Astrocyte (in vitro differentiated cells and primary cell): ENCODE results near the gene OVCH2. TPM values are rescaled to one million over a fixed set of nuclear protein-coding genes. Genes with fewer than 3 reads are reported as not detected.

Experiments used
- DNase-seq: peaks from one replicate; pipeline ENCODE4 v3.0.0-alpha.2; 2010; ENCODE audit warnings: low read depth
- FAIRE-seq: peaks from 2 replicates; lab custom pipeline; 2011; peaks lifted over from hg19 to GRCh38; lab: Jason Lieb, UNC
- H2AFZ ChIP-seq: 2 replicates; pipeline ENCODE4 v1.6.0; 2012; ENCODE audit warnings: low read depth, low read length, inconsistent platforms
- H3K27ac ChIP-seq: 2 replicates; pipeline ENCODE4 v1.5.1; 2011; ENCODE audit warnings: low read depth, low read length, inconsistent platforms
- H3K27me3 ChIP-seq: 2 replicates; pipeline ENCODE4 v1.6.0; 2011; ENCODE audit warnings: low read length, inconsistent platforms; ENCODE audit not compliant: insufficient read depth
- H3K36me3 ChIP-seq: 2 replicates; pipeline ENCODE4 v1.5.1; 2011; ENCODE audit warnings: low read length, inconsistent platforms; ENCODE audit not compliant: insufficient read depth
- H3K4me1 ChIP-seq: 2 replicates; pipeline ENCODE4 v1.5.1; 2011; ENCODE audit warnings: low read length, inconsistent platforms; ENCODE audit not compliant: insufficient read depth
- H3K4me2 ChIP-seq: 2 replicates; pipeline ENCODE4 v1.6.0; 2012; ENCODE audit warnings: low read length, inconsistent platforms
- H3K4me3 ChIP-seq: 2 replicates; pipeline ENCODE4 v1.5.1; 2011; ENCODE audit warnings: low read depth, mild to moderate bottlenecking, low read length, inconsistent platforms; ENCODE audit not compliant: insufficient read depth
- H3K79me2 ChIP-seq: 2 replicates; pipeline ENCODE4 v1.6.0; 2012; ENCODE audit warnings: mild to moderate bottlenecking, low read length, inconsistent platforms; ENCODE audit not compliant: insufficient read depth
- H3K9ac ChIP-seq: 2 replicates; pipeline ENCODE4 v1.6.0; 2012; ENCODE audit warnings: mild to moderate bottlenecking, low read length, inconsistent platforms
- H3K9me3 ChIP-seq: 2 replicates; pipeline ENCODE4 v1.5.1; 2012; ENCODE audit warnings: low read depth, mild to moderate bottlenecking, low read length, inconsistent platforms; ENCODE audit not compliant: insufficient read depth
- H4K20me1 ChIP-seq: 2 replicates; pipeline ENCODE4 v1.6.0; 2012; ENCODE audit warnings: low read length, inconsistent platforms; ENCODE audit not compliant: insufficient read depth
- H3K27ac Mint-ChIP-seq: one replicate; pipeline ENCODE4 v1.8.0; 2021; ENCODE audit warnings: mild to moderate bottlenecking, mixed read lengths; ENCODE audit not compliant: unreplicated experiment
- H3K27me3 Mint-ChIP-seq: one replicate; pipeline ENCODE4 v1.8.0; 2021; ENCODE audit warnings: low read depth, mixed read lengths; ENCODE audit not compliant: unreplicated experiment
- H3K36me3 Mint-ChIP-seq: one replicate; pipeline ENCODE4 v1.8.0; 2021; ENCODE audit warnings: low read depth, mixed read lengths; ENCODE audit not compliant: unreplicated experiment
- H3K4me1 Mint-ChIP-seq: one replicate; pipeline ENCODE4 v1.8.0; 2021; ENCODE audit warnings: low read depth, mixed read lengths; ENCODE audit not compliant: unreplicated experiment
- H3K4me3 Mint-ChIP-seq: one replicate; pipeline ENCODE4 v1.8.0; 2021; ENCODE audit warnings: mild to moderate bottlenecking, moderate library complexity, mixed read lengths; ENCODE audit not compliant: unreplicated experiment
- H3K9me3 Mint-ChIP-seq: one replicate; pipeline ENCODE4 v1.8.0; 2021; ENCODE audit warnings: mild to moderate bottlenecking, mixed read lengths; ENCODE audit not compliant: unreplicated experiment
- EZH2 ChIP-seq: IDR thresholded peaks from 2 replicates; pipeline ENCODE4 v1.6.1; 2012; ENCODE audit warnings: mild to moderate bottlenecking, low read length, inconsistent platforms; ENCODE audit not compliant: insufficient read depth
- total RNA-seq: library from RNA; stranded (reverse); gene quantifications from 2 replicates; pipeline ENCODE4 v1.2.1, GENCODE V29; 2021
- TF ChIP-seq, protein P1 (sequence below): IDR thresholded peaks from 2 replicates; pipeline ENCODE4 v1.5.1; 2011; ENCODE audit warnings: low read depth, mild to moderate bottlenecking, inconsistent platforms, low read length, moderate library complexity; ENCODE audit not compliant: insufficient read depth

The OVCH2 gene
- total RNA-seq, 1 donor from 2014 or later = 4.5 TPM

DNA sequence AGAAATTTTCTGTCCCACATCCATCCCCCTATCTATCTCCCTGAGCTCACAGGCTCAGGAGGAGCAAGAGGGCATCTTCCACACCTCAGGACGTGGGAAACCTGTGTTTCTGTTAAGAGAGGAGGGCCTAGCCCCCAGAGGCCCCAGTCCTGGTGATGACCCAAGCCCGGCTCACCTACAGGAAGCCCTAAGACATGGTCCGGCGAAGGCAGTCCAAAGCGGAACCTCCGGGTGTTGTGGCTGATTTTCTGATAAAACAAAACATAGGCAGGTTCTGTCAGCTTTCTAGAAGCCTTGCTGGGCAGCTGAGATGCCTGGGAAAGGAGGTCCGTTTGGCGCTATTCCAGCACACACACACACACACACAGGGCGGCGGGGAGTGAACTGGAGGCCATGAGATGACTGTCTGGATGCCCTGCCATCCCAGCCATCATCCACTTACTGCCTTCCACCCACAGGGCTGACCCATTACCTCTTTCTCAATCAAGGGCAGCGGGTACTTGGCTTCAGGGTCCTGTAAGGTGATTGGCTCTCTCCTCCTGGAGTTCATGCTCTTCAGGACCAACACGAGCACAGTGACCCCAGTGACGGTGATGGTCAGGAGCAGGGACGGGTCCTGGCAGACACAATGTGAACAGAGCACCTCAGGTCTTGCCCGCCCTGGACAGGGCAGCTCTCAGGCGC is 33.9 kb downstream of the OVCH2 start:
- no peak overlapping the region for H3K4me3 Mint-ChIP-seq
- no peaks in the 10 kb centered on the region for H3K9me3 ChIP-seq
- no peaks in the 10 kb centered on the region for H3K27me3 ChIP-seq
- no peaks in the 10 kb centered on the region for H3K9me3 Mint-ChIP-seq
- H3K36me3 Mint-ChIP-seq = peaks cover 8% of the 10 kb centered on the region
- H2AFZ ChIP-seq = no peak overlapping the region
- FAIRE-seq (no peak), DNase-seq (no peak)
- no peak overlapping the region for H3K27ac ChIP-seq
- H3K4me1 Mint-ChIP-seq = peaks cover 12% of the 10 kb centered on the region
- no peak overlapping the region for H3K4me3 ChIP-seq
- H3K4me1 ChIP-seq = peaks cover 8% of the 10 kb centered on the region
- H3K4me2 ChIP-seq = peak overlapping the region; percentile 81
- H3K27ac Mint-ChIP-seq = no peak overlapping the region
- no peaks in the 10 kb centered on the region for H3K79me2 ChIP-seq
- no peak overlapping the region for H3K9ac ChIP-seq
- peaks cover 14% of the 10 kb centered on the region for H3K27me3 Mint-ChIP-seq
- TF ChIP-seq EZH2 = no peak
- TF ChIP-seq, protein P1, sequence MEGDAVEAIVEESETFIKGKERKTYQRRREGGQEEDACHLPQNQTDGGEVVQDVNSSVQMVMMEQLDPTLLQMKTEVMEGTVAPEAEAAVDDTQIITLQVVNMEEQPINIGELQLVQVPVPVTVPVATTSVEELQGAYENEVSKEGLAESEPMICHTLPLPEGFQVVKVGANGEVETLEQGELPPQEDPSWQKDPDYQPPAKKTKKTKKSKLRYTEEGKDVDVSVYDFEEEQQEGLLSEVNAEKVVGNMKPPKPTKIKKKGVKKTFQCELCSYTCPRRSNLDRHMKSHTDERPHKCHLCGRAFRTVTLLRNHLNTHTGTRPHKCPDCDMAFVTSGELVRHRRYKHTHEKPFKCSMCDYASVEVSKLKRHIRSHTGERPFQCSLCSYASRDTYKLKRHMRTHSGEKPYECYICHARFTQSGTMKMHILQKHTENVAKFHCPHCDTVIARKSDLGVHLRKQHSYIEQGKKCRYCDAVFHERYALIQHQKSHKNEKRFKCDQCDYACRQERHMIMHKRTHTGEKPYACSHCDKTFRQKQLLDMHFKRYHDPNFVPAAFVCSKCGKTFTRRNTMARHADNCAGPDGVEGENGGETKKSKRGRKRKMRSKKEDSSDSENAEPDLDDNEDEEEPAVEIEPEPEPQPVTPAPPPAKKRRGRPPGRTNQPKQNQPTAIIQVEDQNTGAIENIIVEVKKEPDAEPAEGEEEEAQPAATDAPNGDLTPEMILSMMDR = no peak
- no peaks in the 10 kb centered on the region for H4K20me1 ChIP-seq
- no peaks in the 10 kb centered on the region for H3K36me3 ChIP-seq

DNA sequence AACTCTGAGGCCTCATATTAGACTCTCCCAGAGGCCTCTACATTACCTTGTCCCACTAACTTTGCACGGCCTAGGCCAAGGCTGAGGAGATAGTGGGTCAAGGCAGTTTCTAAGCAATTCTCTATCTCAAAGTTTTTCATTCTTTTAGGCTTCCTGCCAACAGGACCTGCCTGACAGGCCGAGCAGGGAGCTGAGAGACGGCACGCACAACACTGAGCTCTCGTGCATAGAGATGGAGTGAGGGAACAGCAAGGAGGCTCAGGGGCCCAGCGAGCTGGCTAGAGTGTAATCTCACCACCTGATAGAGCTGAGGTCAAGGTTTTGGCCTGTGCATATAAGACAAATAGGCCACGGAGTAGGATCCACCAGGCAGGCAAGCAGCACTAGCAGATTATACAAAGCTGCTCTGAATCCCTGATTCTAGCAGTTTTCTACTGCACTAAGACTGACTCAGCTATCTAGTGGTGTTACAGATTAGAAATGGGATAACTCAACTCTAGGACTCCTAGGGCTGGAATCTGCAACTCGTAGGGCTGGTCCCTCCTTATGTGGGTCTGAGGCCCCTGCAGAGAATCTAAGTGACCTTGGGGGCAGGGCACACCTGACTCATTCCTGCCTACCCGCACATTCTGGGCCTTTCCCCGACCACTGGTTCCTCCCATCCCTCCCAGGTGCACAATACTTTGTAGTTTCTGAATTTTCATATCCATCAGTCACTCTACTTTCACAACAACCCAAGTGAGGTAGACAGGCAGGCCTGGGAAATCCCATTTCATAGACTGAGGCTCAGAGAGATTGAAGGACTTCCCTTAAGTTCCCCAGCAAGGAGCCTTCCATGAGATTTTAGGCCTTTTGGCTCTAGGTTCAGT is 34.7 kb downstream of the OVCH2 start:
- H3K9me3 Mint-ChIP-seq = no peaks in the 10 kb centered on the region
- Histone ChIP-seq H3K9me3 (no peaks in the 10 kb centered on the region), H3K4me3 (no peak overlapping the region), H3K79me2 (no peaks in the 10 kb centered on the region), H3K27me3 (no peaks in the 10 kb centered on the region), H4K20me1 (no peaks in the 10 kb centered on the region), H3K4me2 (no peak overlapping the region), H3K27ac (no peak overlapping the region), H3K4me1 (peaks cover 6% of the 10 kb centered on the region), H3K36me3 (no peaks in the 10 kb centered on the region), H3K9ac (no peak overlapping the region), H2AFZ (no peak overlapping the region)
- peaks cover 12% of the 10 kb centered on the region for H3K4me1 Mint-ChIP-seq
- TF ChIP-seq, protein P1 = no peak
- no peak for TF ChIP-seq EZH2
- no peak overlapping the region for H3K27ac Mint-ChIP-seq
- FAIRE-seq (no peak), DNase-seq (no peak)
- H3K4me3 Mint-ChIP-seq = no peak overlapping the region
- peaks cover 8% of the 10 kb centered on the region for H3K36me3 Mint-ChIP-seq
- peaks cover 14% of the 10 kb centered on the region for H3K27me3 Mint-ChIP-seq
